GM18505 (cell line): ENCODE data around the gene ADCY1.

Experiments used
- ATAC-seq: cut with Tn5 transposase; IDR thresholded peaks from one replicate; pipeline ENCODE4 v1.9.1; 2021; ENCODE audit not compliant: unreplicated experiment
- POLR2A ChIP-seq: IDR thresholded peaks from 4 replicates; pipeline ENCODE4 v1.6.1; 2011; ENCODE audit warnings: borderline replicate concordance; ENCODE audit not compliant: insufficient read depth, insufficient read length; ENCODE audit errors: extremely low read depth

ADCY1 gene

DNA sequence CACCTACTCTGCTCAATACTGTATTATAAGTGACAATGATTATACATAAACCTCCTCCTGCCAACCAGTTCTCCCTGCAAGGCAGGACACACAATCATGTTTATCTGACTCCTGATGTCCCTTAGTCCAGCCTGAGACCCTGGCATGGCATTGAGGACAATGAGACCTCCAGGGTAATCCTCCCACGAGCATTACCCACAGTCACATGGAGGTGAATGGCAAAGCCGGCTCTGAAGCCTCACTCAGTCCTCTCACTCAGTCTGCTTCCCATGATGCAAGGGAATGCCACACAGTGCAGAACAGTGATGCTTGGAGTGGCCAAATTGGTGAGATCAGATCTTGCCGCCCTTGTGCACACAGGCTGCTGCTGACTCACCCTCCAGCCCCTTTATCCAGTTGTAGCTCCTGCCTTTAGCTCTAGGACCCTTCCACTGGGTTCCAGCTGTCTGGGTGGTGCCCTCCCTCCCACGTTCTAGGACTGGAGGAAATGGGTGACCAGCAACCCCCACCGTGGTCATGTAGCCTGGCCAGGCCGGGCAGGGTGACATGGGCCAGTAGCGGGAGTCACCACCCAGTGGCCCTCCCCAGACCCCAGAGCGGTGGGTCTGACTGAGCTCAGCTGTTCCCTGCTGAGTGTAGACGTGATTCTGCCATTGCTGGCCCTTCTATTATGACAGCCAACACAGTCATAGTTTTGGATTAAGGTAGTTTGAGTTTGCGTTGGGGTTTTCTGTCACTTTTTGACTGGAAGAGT lies 5.5 kb upstream of the ADCY1 start:
- TF ChIP-seq POLR2A = no peak
- ATAC-seq = no peak

DNA sequence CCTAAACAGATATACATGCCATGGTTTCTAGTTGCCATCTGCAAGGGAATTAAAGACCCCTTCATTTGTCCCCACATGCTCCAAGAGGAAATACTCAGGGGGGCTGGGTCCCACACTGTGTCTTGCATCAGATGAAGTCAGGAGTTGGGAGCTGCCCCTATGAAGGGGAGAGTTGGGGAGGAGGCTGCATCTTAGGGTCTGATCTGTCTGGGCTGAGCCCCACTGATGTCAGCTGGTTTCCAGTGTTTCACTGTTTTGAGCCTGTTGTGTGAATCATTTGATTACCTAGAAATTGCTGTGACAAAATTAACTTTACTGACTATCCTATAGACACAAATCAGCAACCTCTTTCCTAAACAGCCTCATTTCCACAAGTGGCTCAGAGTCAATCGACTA lies 4.9 kb upstream of the ADCY1 start:
- TF ChIP-seq POLR2A = no peak
- ATAC-seq = no peak

DNA sequence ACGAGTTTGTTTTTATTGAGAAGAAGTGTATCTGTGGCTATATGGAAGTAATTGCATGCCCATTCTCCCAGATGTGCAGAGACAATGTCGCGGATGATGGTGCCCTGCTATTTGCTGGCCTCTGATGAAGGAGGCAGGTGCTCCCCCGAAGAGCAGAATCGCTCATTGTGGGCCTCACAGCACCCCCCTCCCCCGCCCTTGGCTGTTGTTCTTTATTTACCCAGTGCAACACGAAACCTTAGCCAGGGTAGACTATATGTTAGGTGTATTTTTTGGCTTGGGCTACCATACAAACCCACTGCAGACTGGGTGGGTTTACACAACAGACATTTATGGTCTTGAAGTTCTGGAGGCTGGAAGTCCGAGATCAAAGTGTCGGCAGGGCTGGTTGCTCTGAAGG lies 3.4 kb upstream of the ADCY1 start:
- ATAC-seq = no peak
- TF ChIP-seq POLR2A = no peak

DNA sequence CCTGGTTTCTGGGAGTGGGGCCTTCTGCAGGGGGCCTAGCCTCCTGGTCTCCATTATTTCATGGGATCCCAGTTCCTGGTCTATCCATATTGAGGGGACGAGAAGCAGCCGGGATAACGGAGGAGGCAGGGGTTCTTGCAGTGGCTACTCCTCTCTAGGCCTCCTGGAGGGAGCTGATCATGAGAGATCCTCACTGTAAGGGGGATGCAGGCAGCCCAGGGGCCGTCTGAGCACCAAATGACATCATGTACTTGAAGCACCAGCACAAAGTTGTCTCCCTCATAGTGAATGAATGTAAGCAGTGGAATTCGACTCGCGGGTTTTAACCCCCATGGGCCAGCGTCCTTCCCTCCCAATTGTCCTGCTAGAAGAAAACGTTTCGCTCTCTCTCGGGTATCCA lies 964 bp upstream of the ADCY1 start:
- ATAC-seq = no peak
- no peak for TF ChIP-seq POLR2A

DNA sequence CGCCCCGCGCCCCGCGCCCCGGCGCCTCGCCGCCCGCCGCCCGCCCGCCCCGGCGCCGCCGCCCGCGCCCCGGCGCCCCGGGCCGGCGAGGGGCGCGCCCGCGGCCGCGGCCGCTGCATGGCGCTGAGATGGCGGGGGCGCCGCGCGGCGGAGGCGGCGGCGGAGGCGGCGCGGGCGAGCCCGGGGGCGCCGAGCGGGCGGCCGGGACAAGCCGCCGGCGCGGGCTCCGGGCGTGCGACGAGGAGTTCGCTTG lies 174 bp downstream of the ADCY1 start:
- no peak for ATAC-seq
- TF ChIP-seq POLR2A = no peak

DNA sequence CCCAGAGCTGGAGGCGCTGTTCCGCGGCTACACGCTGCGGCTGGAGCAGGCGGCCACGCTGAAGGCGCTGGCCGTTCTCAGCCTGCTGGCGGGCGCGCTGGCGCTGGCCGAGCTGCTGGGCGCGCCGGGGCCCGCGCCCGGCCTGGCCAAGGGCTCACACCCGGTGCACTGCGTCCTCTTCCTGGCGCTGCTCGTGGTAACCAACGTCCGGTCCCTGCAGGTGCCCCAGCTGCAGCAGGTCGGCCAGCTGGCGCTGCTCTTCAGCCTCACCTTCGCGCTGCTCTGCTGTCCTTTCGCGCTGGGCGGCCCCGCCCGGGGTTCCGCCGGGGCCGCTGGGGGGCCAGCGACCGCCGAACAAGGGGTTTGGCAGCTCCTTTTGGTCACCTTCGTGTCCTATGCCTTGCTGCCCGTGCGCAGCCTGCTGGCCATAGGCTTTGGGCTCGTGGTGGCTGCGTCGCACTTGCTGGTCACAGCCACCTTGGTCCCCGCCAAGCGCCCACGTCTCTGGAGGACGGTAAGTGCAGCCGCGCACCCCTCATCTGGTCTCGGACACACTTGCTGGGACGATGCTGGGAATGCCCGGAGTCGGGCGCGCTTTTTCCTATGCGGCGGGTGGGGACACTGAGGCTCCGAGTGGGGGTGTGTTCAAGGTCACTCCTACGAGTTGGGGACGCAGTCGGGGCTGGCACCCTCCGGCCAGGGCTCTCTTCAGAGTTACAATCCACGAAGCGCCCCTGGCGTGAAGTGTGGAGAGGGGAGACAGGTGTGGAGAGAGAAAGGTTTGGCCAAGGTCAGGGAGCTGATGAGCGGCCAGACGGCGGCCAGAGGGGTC lies 717 bp downstream of the ADCY1 start:
- no peak for TF ChIP-seq POLR2A
- no peak for ATAC-seq

DNA sequence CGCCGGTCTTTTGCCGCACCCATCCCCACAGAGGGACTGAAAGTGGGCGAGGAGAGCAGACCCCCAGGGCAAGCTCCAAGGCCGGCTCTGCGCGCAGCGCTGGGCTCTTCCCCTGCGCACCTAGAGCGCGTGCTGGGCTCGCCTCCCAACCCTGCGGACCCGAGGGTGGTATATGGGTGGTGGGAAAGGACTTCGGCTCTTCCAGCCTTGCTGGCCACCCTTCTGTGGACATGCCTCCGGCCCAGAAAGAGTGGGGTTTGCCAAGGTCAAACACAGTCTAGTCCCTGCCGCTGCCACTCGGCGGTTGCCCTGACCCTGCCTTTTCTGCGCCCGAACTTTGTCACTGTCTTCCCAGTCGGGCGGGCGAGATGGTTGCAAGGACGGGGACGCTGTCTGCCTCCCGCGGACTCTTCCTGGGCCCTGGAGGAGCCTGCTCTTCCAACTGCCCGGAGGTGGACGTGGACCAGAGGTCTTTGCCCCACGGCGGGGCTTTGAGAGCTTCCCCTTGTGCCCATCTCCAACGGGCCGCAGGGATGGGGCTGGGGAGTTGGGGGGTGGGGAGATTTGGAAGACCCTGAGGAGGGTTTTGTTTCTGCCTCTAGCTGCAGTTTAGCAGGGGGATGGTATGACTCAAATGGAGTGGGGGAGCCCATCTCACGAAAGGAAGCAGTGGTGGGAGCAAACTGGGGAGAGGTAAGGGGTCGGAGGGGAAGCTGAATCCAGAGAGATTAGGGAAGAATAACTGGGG lies 1.5 kb downstream of the ADCY1 start:
- no peak for ATAC-seq
- no peak for TF ChIP-seq POLR2A

DNA sequence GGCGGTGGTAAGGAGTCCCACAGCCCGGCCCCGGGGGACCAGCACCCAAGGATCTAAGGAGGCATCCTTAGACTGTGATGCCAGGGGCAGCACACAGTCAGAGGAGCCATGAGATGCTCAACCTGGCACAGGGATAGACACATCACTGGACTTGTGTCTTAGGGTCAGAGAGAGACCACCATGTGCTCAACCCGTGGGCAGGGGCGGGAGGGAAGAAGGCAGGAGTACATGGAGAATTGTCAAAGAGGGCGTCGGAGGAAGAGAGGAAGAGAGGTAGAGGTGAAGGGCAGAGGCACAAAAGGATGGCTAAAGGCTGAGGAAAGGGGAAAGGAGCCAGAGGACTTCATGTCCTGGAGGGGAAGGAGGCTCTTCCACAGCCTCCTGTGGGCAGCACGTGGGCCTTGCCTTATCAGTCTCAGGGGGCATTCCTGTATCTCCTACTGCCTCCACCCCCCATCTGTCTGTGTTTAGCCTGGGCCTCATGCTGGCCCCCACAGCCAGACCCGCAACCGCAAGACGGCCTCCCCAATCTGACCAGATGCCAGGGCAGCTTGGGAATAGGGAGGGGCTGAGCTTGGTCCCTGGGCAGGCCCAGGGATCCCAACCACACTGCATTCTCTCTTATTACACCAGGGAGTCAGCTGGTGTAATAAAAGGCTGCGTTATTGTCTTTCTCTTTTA lies 2.2 kb downstream of the ADCY1 start:
- no peak for ATAC-seq
- no peak for TF ChIP-seq POLR2A

DNA sequence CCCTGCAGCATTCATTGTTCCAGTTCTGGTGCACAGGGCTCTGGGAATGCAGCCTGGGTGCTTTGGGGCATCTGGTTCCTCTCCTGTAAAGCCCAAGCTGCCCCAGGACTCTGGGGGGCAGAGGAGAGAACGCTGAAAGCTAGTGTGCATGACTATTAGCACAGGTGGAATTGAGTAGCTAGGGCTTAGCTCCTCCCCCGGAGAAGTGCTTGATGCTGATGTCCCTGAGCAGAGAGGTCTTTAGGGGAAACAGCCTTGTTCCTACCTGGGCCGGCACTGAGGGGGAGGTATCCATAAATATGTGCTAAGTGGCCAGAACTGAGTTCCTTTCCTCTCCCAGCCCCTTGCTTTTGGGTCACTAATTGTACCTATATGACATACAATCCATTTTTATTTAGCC lies 3.9 kb downstream of the ADCY1 start:
- ATAC-seq = no peak
- no peak for TF ChIP-seq POLR2A

DNA sequence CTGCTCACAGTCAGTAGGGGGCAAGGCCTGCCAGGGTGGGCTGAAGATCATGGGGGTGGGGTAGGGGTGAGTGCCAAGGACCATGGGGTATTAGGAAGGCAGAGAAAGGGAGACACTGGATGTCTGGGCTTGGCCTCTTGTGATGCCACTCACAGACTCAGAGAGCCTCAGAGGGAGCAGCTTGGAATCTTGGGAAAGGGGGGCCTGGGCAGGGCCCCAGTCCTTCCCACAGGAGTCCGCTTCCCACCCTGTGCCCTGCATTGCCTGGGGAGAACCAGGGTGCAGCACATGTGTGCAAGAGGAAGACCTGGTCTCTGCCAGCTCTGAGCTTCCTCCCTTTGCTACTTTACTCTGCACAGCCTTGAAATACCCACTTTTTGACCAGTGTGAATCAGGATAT lies 4.3 kb downstream of the ADCY1 start:
- no peak for TF ChIP-seq POLR2A
- ATAC-seq = no peak

DNA sequence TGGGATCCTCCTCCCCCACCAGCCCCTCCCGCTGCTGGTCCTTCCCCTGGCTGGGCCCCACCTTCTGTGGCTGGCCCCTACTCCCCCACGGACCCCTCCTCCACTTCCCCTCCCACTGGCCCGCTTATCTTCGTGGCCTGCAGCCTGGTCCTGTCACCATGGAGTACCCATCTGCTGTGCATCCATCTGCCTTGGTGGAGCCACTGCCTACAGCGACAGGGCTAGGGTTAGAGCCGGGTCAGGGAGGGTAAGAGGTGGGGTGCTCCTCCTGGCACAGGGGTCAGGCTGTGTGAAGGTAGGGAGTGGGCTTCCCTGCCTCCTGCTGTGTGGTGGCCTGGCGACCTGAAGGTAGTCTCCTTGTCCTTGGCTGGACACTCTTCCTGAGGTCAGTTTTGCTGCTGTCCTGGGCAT lies 5.2 kb downstream of the ADCY1 start:
- TF ChIP-seq POLR2A = no peak
- ATAC-seq = no peak

DNA sequence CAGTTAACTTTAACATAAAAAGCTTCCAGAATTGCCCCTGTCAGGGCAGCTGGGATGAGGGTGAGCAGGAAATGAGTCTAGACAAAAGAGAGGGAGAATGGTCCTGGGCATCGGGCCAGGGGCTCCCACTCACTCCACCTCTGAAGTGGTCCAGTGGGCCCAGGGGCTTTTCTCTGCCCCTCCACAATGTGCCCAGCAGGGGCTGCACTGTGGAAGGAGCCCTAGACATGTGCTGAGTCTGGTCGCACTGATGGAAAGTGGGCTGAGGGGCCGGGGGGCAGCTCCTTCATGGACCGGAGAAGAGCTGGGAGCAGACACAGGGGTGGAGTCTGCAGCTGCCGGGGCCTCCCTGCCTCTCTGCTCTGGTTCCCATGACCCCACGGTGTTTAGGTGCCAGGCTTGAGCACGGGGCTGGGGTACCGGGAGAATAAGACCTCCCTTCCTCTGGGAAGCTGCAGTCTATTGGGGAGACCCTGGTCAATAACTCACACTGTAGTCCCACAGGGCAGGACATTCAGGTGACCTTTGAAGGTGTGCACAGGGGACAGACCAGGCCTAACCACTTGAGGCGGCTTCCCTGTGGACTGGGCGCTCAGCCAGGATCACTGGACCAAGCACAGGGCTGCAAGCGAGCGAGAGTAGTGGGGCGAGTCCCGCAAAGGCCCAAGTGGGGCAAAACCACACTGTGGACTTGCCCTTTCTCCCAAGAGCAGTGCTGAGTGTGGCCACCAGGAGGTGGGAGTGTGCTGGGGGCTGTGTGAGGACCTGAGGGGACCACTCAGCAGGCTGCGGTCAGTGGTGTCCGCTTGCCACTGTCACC lies 6.1 kb downstream of the ADCY1 start:
- TF ChIP-seq POLR2A = no peak
- no peak for ATAC-seq
